ENCODE data around the gene RALGAPA1.
"Not testable (repeated sequence)": the region's sequence is repeated elsewhere in the genome, so short reads cannot be mapped to it uniquely, and the experiment has no call there.

RALGAPA1 gene

GRCh38 chr14:35760143-35760542, 49.0 kb downstream of the RALGAPA1 start:
- no peak for DNase-seq

GRCh38 chr14:35758523-35759129, 50.5 kb downstream of the RALGAPA1 start:
- DNase-seq: no peak

GRCh38 chr14:35754671-35755070, 54.4 kb downstream of the RALGAPA1 start:
- DNase-seq: no peak

GRCh38 chr14:35752380-35752779, 56.7 kb downstream of the RALGAPA1 start:
- no peak for DNase-seq

- DNase-seq: no peak
Observed at GRCh38 chr14:35750202-35750904, 58.7 kb downstream of the RALGAPA1 start.

- DNase-seq: no peak
Observed at GRCh38 chr14:35747379-35747778, 61.7 kb downstream of the RALGAPA1 start.

GRCh38 chr14:35742442-35742841, 66.7 kb downstream of the RALGAPA1 start:
- no peak for DNase-seq

- no peak for DNase-seq
Observed at GRCh38 chr14:35742032-35742371, 67.1 kb downstream of the RALGAPA1 start.

- DNase-seq: no peak
Observed at GRCh38 chr14:35741345-35742031, 67.6 kb downstream of the RALGAPA1 start.

GRCh38 chr14:35740215-35740614, 68.9 kb downstream of the RALGAPA1 start:
- no peak for DNase-seq

- DNase-seq: not testable (repeated sequence)
Observed at GRCh38 chr14:35735163-35735562, 73.9 kb downstream of the RALGAPA1 start.

GRCh38 chr14:35733510-35733909, 75.6 kb downstream of the RALGAPA1 start:
- not testable (repeated sequence) for DNase-seq

- no peak for DNase-seq
Observed at GRCh38 chr14:35730871-35731270, 78.2 kb downstream of the RALGAPA1 start.

GRCh38 chr14:35727764-35728163, 81.3 kb downstream of the RALGAPA1 start:
- DNase-seq: no peak

GRCh38 chr14:35725930-35726329, 83.2 kb downstream of the RALGAPA1 start:
- DNase-seq: no peak

- DNase-seq: no peak
Observed at GRCh38 chr14:35715079-35715478, 94.0 kb downstream of the RALGAPA1 start.

GRCh38 chr14:35712466-35712865, 96.6 kb downstream of the RALGAPA1 start:
- no peak for DNase-seq

- DNase-seq: no peak
Observed at GRCh38 chr14:35708062-35708461, 101.0 kb downstream of the RALGAPA1 start.

- DNase-seq: no peak
Observed at GRCh38 chr14:35705636-35706035, 103.5 kb downstream of the RALGAPA1 start.

GRCh38 chr14:35704793-35705493, 104.2 kb downstream of the RALGAPA1 start:
- DNase-seq: no peak

GRCh38 chr14:35701531-35701930, 107.6 kb downstream of the RALGAPA1 start:
- no peak for DNase-seq

GRCh38 chr14:35699791-35700444, 109.2 kb downstream of the RALGAPA1 start:
- no peak for DNase-seq

- DNase-seq: no peak
Observed at GRCh38 chr14:35696575-35696974, 112.5 kb downstream of the RALGAPA1 start.

Measured in bone marrow (tissue), 2 donors.